Endothelial cell of umbilical vein (primary cell): ENCODE data around the gene DEK. TPM values are rescaled to one million over a fixed set of nuclear protein-coding genes. Genes with fewer than 3 reads are reported as not detected.

Experiments used
- BruUV-seq: library from RNA; stranded (reverse); fragments of 400-500 nt; replicated peaks from 2 replicates; lab custom pipeline; 2021; lab: Mats Ljungman, UMichigan
- CTCF ChIA-PET: fragments of 300-600, 350-600 bp; sonication (Branson Sonifier 250); formaldehyde crosslinking; loops from one replicate; lab custom pipeline; 2021; ENCODE audit warnings: antibody characterized with exemption, inconsistent platforms; lab: Charles Lee
- POLR2A ChIA-PET: fragments of 300-600, 350-600 bp; sonication (Branson Sonifier 250); formaldehyde crosslinking; loops from one replicate; lab custom pipeline; 2021; ENCODE audit warnings: antibody characterized with exemption, inconsistent platforms; lab: Charles Lee
- DNase-seq: peaks from one replicate; pipeline ENCODE4 v3.0.0-alpha.2; 2011; ENCODE audit warnings: low read depth, low spot score
- FAIRE-seq: peaks from 2 replicates; lab custom pipeline; 2011; peaks lifted over from hg19 to GRCh38; lab: Jason Lieb, UNC
- H2AFZ ChIP-seq: 2 replicates; pipeline ENCODE4 v1.6.0; 2012; ENCODE audit warnings: low read depth, low read length, control low read depth, inconsistent platforms
- H3K27ac ChIP-seq: 2 replicates; pipeline ENCODE4 v1.5.1; 2011; ENCODE audit warnings: low read depth, mild to moderate bottlenecking, control low read depth, low read length, moderate library complexity; ENCODE audit not compliant: insufficient read depth
- H3K27me3 ChIP-seq, 2 experiments: 2 replicates each; pipeline versions ENCODE4 v1.6.0 to v1.6.1; 2011; ENCODE audit warnings: low read length in 2 of 2, mixed read lengths in 1 of 2; ENCODE audit not compliant: control insufficient read depth in 2 of 2, insufficient read depth in 2 of 2
- H3K36me3 ChIP-seq, 2 experiments: 2 replicates in 1 of 2; 3 replicates in 1 of 2; pipeline ENCODE4 v1.5.1; 2011; ENCODE audit warnings: low read length in 2 of 2, mild to moderate bottlenecking in 1 of 2, moderate library complexity in 1 of 2; ENCODE audit not compliant: control insufficient read depth in 2 of 2, insufficient read depth in 2 of 2; ENCODE audit errors: extremely low read depth in 1 of 2
- H3K4me1 ChIP-seq: 3 replicates; pipeline ENCODE4 v1.5.1; 2011; ENCODE audit warnings: mild to moderate bottlenecking, low read length; ENCODE audit not compliant: control insufficient read depth, insufficient read depth; ENCODE audit errors: extremely low read depth
- H3K4me2 ChIP-seq: 2 replicates; pipeline ENCODE4 v1.6.1; 2011; ENCODE audit warnings: low read length, control low read depth, mixed read lengths; ENCODE audit not compliant: insufficient read depth
- H3K4me3 ChIP-seq, 3 experiments: fragments of 200-600 bp in 1 of 3; sonication (generic), shearing (Covaris generic) in 1 of 3; replicated peaks in 1 of 3; 2 replicates each; pipeline ENCODE4 v1.5.1; 2011 to 2016; ENCODE audit warnings: control low read depth in 3 of 3, low read length in 3 of 3, mild to moderate bottlenecking in 2 of 3, inconsistent platforms in 1 of 3, low read depth in 1 of 3, moderate library complexity in 1 of 3; ENCODE audit not compliant: insufficient read depth in 1 of 3
- H3K79me2 ChIP-seq: 2 replicates; pipeline ENCODE4 v1.6.0; 2012; ENCODE audit warnings: low read length, inconsistent platforms; ENCODE audit not compliant: control insufficient read depth, insufficient read depth
- H3K9ac ChIP-seq: replicated peaks from 2 replicates; pipeline ENCODE3; 2011; ENCODE audit warnings: low read length, control low read depth; ENCODE audit not compliant: insufficient read depth; ENCODE audit errors: extremely low read depth
- H3K9me1 ChIP-seq: replicated peaks from 3 replicates; pipeline ENCODE4 v1.6.0; 2011; ENCODE audit warnings: mild to moderate bottlenecking, low read length; ENCODE audit not compliant: control insufficient read depth, insufficient read depth; ENCODE audit errors: extremely low read depth
- H3K9me3 ChIP-seq: replicated peaks from 2 replicates; pipeline ENCODE4 v1.5.1; 2012; ENCODE audit warnings: low read length, inconsistent platforms; ENCODE audit not compliant: control insufficient read depth, insufficient read depth
- H4K20me1 ChIP-seq: replicated peaks from 2 replicates; pipeline ENCODE3; 2011; ENCODE audit warnings: mild to moderate bottlenecking, low read length; ENCODE audit not compliant: control insufficient read depth, insufficient read depth; ENCODE audit errors: extremely low read depth
- CTCF ChIP-seq, 2 donors: IDR thresholded peaks; 1 replicate in 1 of 2; 2 replicates in 1 of 2; pipeline ENCODE4 v1.5.1; 2011; ENCODE audit warnings: low read length in 2 of 2, mild to moderate bottlenecking in 2 of 2, moderate library complexity in 2 of 2, control low read depth in 1 of 2, inconsistent platforms in 1 of 2, low read depth in 1 of 2; ENCODE audit not compliant: insufficient read depth in 1 of 2; ENCODE audit errors: extremely low read depth in 1 of 2
- EZH2 ChIP-seq: IDR thresholded peaks from 2 replicates; pipeline ENCODE4 v1.6.1; 2012; ENCODE audit warnings: borderline replicate concordance, low read depth, mild to moderate bottlenecking, moderate library complexity, low read length, inconsistent platforms; ENCODE audit not compliant: severe bottlenecking
- FOS ChIP-seq: IDR thresholded peaks from 2 replicates; pipeline ENCODE4 v1.6.1; 2011; ENCODE audit warnings: mild to moderate bottlenecking, low read length, moderate library complexity, borderline replicate concordance; ENCODE audit not compliant: insufficient read depth
- GATA2 ChIP-seq: IDR thresholded peaks from 2 replicates; pipeline ENCODE4 v1.7.0; 2011; ENCODE audit warnings: low read depth, mild to moderate bottlenecking, moderate library complexity, mixed read lengths, low read length; ENCODE audit not compliant: insufficient read length, insufficient read depth
- JUN ChIP-seq: IDR thresholded peaks from 2 replicates; pipeline ENCODE4 v1.6.1; 2011; ENCODE audit warnings: borderline replicate concordance, low read depth; ENCODE audit not compliant: insufficient read length, insufficient read depth
- MAX ChIP-seq: IDR thresholded peaks from 2 replicates; pipeline ENCODE4 v1.6.1; 2011; ENCODE audit not compliant: insufficient read depth, insufficient read length
- MYC ChIP-seq: IDR thresholded peaks from one replicate; pipeline ENCODE4 v1.6.1; 2011; ENCODE audit warnings: mild to moderate bottlenecking, low read depth, low read length
- POLR2A ChIP-seq: IDR thresholded peaks from 2 replicates; pipeline ENCODE4 v1.6.1; 2012; ENCODE audit warnings: low read depth, mild to moderate bottlenecking, control low read depth, low read length
- POLR2AphosphoS5 ChIP-seq: IDR thresholded peaks from 2 replicates; pipeline ENCODE4 v1.6.1; 2012; ENCODE audit warnings: low read depth, mild to moderate bottlenecking, control low read depth, low read length, moderate library complexity; ENCODE audit not compliant: insufficient read depth
- dilution Hi-C: fragments of 300-500 bp; cut with MboI; formaldehyde crosslinking; loops from one replicate; pipeline ENCODE4 v1.15.0; 2019; ENCODE audit warnings: low sequenced_read_pairs; ENCODE audit not compliant: extremely low pct_ligation_motif_present
- intact Hi-C: fragments of 100-400 bp; cut with micrococcal nuclease; formaldehyde crosslinking; loops from one replicate; pipeline ENCODE4 v1.10.0; 2022
- polyA plus RNA-seq, 4 experiments: library from polyadenylated mRNA; depleted of rRNA in 3 of 4; stranded (reverse) in 3 of 4; unstranded in 1 of 4; fragments of >200 nt; gene quantifications; 2 replicates each; pipeline versions ENCODE4 v1.2.1 to v1.2.3, GENCODE V29; 2011 to 2012; ENCODE audit warnings: missing spikeins in 1 of 4
- total RNA-seq: library from RNA; stranded (reverse); gene quantifications from 2 replicates; pipeline ENCODE4 v1.2.3, GENCODE V29; 2021

Gene DEK
- total and polyA plus RNA-seq, 2 donors (not counting 3 experiments of a cell fraction or from before 2014, with no cell fraction given), result 19.0 to 120 TPM

GRCh38 chr6:18277237-18278006 lies 13.1 kb upstream of the DEK start:
- no TSS peak for BruUV-seq
- H4K20me1 ChIP-seq, result no peaks in the 10 kb centered on the region
- H3K9me1 ChIP-seq, result no peaks in the 10 kb centered on the region
- peak overlapping the region; percentile 46 for H2AFZ ChIP-seq
- H3K4me3 ChIP-seq, result peak overlapping the region in 2 of 3 experiments; percentile 22 to 27
- H3K36me3 ChIP-seq, result no peaks in the 10 kb centered on the region
- H3K9me3 ChIP-seq, result no peaks in the 10 kb centered on the region
- FAIRE-seq (no peak), DNase-seq (no peak)
- no peaks in the 10 kb centered on the region for H3K79me2 ChIP-seq
- dilution Hi-C loops (no loop called here), intact Hi-C loops (no loop called here)
- H3K4me2 ChIP-seq, result peak overlapping the region; percentile 45
- CTCF ChIA-PET, result interaction anchor here (1.0 kb wide), 1 partner anchor 13 kb away, joined by 3 read pairs; the partner anchor contains the start of gene DEK
- TF ChIP-seq EZH2, result peak; percentile 88
- no peak for TF ChIP-seq MYC
- H3K9ac ChIP-seq, result no peak overlapping the region
- no peak overlapping the region for H3K27ac ChIP-seq
- no peaks in the 10 kb centered on the region for H3K4me1 ChIP-seq
- POLR2A ChIA-PET, result no interaction called here
- peaks cover 33 to 45% of the 10 kb centered on the region in 2 experiments for H3K27me3 ChIP-seq

GRCh38 chr6:18276610-18277236 lies 12.4 kb upstream of the DEK start:
- Histone ChIP-seq H3K4me1 (no peaks in the 10 kb centered on the region), H4K20me1 (no peaks in the 10 kb centered on the region), H3K79me2 (no peaks in the 10 kb centered on the region), H3K9me3 (no peaks in the 10 kb centered on the region), H3K4me2 (peak overlapping the region; percentile 45), H3K36me3 (no peaks in the 10 kb centered on the region), H3K4me3 (peak overlapping the region in 2 of 3 experiments; percentile 22 to 27), H2AFZ (peak overlapping the region; percentile 46), H3K27ac (no peak overlapping the region), H3K27me3 (peaks cover 33 to 44% of the 10 kb centered on the region in 2 experiments), H3K9ac (no peak overlapping the region), H3K9me1 (no peaks in the 10 kb centered on the region)
- dilution Hi-C loops (no loop called here), intact Hi-C loops (no loop called here)
- FAIRE-seq, result no peak
- no peak for DNase-seq
- no TSS peak for BruUV-seq
- POLR2A ChIA-PET, result no interaction called here
- CTCF ChIA-PET, result interaction anchor here (1.0 kb wide), 1 partner anchor 12 kb away, joined by 3 read pairs; the partner anchor contains the start of gene DEK
- no peak for TF ChIP-seq JUN
- no peak for TF ChIP-seq FOS
- TF ChIP-seq CTCF (IDR thresholded peaks at IDR 0.05; ENCODE audit: extremely low read depth in 1 of 2, insufficient read depth in 1 of 2, low read depth in 1 of 2, low read length in 2 of 2), result no peak
- no peak for TF ChIP-seq POLR2AphosphoS5
- no peak for TF ChIP-seq MAX
- no peak for TF ChIP-seq MYC
- no peak for TF ChIP-seq EZH2
- no peak for TF ChIP-seq GATA2
- TF ChIP-seq POLR2A, result no peak
